ENCODE measurements around the gene TGFA.

- TF ChIP-seq CTCF (IDR thresholded peaks at IDR 0.05; ENCODE audit: poor library complexity) (no peak), EZH2 (IDR thresholded peaks at IDR 0.05; ENCODE audit: borderline replicate concordance) (no peak), EZH2phosphoT487 (IDR thresholded peaks at IDR 0.05; ENCODE audit: low read depth, severe bottlenecking, unreplicated experiment) (no peak)
These were observed 91.4 kb downstream of the TGFA start for GRCh38 chr2:70461981-70462876.

All from hepatocyte (in vitro differentiated cells).